ENCODE data around the gene DCAF8L2. TPM values are rescaled to one million over a fixed set of nuclear protein-coding genes. Genes with fewer than 3 reads are reported as not detected.

DCAF8L2 gene
- total RNA-seq, 1 experiment from 2014 or later, result 7.7 TPM

GRCh38 chrX:27694667-27695066, 104.5 kb downstream of the DCAF8L2 start:
- Histone ChIP-seq H3K4me3 (no peak overlapping the region), H3F3A (ENCODE audit: insufficient read depth, low read depth) (no peaks in the 10 kb centered on the region), H3K36me3 (ENCODE audit: low read depth) (no peaks in the 10 kb centered on the region), H3K4me1 (replicated peaks; ENCODE audit: insufficient read depth) (no peaks in the 10 kb centered on the region), H3K27ac (no peak overlapping the region), H3K27me3 (ENCODE audit: insufficient read depth, low read depth) (no peaks in the 10 kb centered on the region), H3K79me2 (ENCODE audit: low read depth) (no peaks in the 10 kb centered on the region), H4K20me1 (ENCODE audit: insufficient read depth) (no peaks in the 10 kb centered on the region), H3K4me2 (no peak overlapping the region), H3K9me3 (ENCODE audit: insufficient read depth, low read depth) (no peaks in the 10 kb centered on the region), H3K9me2 (ENCODE audit: insufficient read depth) (no peaks in the 10 kb centered on the region), H2AFZ (no peak overlapping the region)
- ChIA-PET POLR2A (ENCODE audit: unreplicated experiment) (no interaction called here), CTCF (no interaction called here)
- BruUV-seq (replicated peaks), result no TSS peak
- intact Hi-C loops (cut with micrococcal nuclease; ENCODE audit: unreplicated experiment), result no loop called here
- DNase-seq, result no peak
- no peak for TF ChIP-seq CTCF (conservative IDR thresholded peaks at IDR 0.05)

- ChIA-PET CTCF (no interaction called here), POLR2A (ENCODE audit: unreplicated experiment) (no interaction called here)
- H3K4me1 ChIP-seq (replicated peaks; ENCODE audit: insufficient read depth), result no peaks in the 10 kb centered on the region
- no peaks in the 10 kb centered on the region for H3F3A ChIP-seq (ENCODE audit: insufficient read depth, low read depth)
- no peaks in the 10 kb centered on the region for H3K27me3 ChIP-seq (ENCODE audit: insufficient read depth, low read depth)
- no peak overlapping the region for H3K4me3 ChIP-seq
- intact Hi-C loops (cut with micrococcal nuclease; ENCODE audit: unreplicated experiment), result no loop called here
- no peaks in the 10 kb centered on the region for H3K79me2 ChIP-seq (ENCODE audit: low read depth)
- H3K4me2 ChIP-seq, result no peak overlapping the region
- H3K9me2 ChIP-seq (ENCODE audit: insufficient read depth), result no peaks in the 10 kb centered on the region
- no peaks in the 10 kb centered on the region for H3K36me3 ChIP-seq (ENCODE audit: low read depth)
- no peak for DNase-seq
- TF ChIP-seq EZH2 (IDR thresholded peaks at IDR 0.05; ENCODE audit: low read depth) (no peak), CTCF (conservative IDR thresholded peaks at IDR 0.05) (no peak)
- H3K27ac ChIP-seq, result no peak overlapping the region
- H4K20me1 ChIP-seq (ENCODE audit: insufficient read depth), result no peaks in the 10 kb centered on the region
- no peak overlapping the region for H2AFZ ChIP-seq
- no TSS peak for BruUV-seq (replicated peaks)
- no peaks in the 10 kb centered on the region for H3K9me3 ChIP-seq (ENCODE audit: insufficient read depth, low read depth)
Measured at GRCh38 chrX:27706526-27706925, 116.4 kb downstream of the DCAF8L2 start.

GRCh38 chrX:27715610-27716009, 125.5 kb downstream of the DCAF8L2 start:
- Histone ChIP-seq H3K4me2 (no peak overlapping the region), H3K36me3 (ENCODE audit: low read depth) (no peaks in the 10 kb centered on the region), H3K27me3 (ENCODE audit: insufficient read depth, low read depth) (no peaks in the 10 kb centered on the region), H3K4me3 (no peak overlapping the region), H3F3A (ENCODE audit: insufficient read depth, low read depth) (no peaks in the 10 kb centered on the region), H3K4me1 (replicated peaks; ENCODE audit: insufficient read depth) (no peaks in the 10 kb centered on the region), H3K9me3 (ENCODE audit: insufficient read depth, low read depth) (no peaks in the 10 kb centered on the region), H4K20me1 (ENCODE audit: insufficient read depth) (no peaks in the 10 kb centered on the region), H3K27ac (no peak overlapping the region), H2AFZ (no peak overlapping the region), H3K79me2 (ENCODE audit: low read depth) (no peaks in the 10 kb centered on the region), H3K9me2 (ENCODE audit: insufficient read depth) (no peaks in the 10 kb centered on the region)
- TF ChIP-seq CTCF (conservative IDR thresholded peaks at IDR 0.05) (no peak), EZH2 (IDR thresholded peaks at IDR 0.05; ENCODE audit: low read depth) (no peak)
- intact Hi-C loops (cut with micrococcal nuclease; ENCODE audit: unreplicated experiment), result no loop called here
- DNase-seq, result no peak
- BruUV-seq (replicated peaks), result no TSS peak
- ChIA-PET CTCF (no interaction called here), POLR2A (ENCODE audit: unreplicated experiment) (no interaction called here)

Data from PC-9 (cell line).